Naive thymus-derived CD8-positive, alpha-beta T cell (primary cell): Measurements from ENCODE around the gene GDF15. TPM values are rescaled to one million over a fixed set of nuclear protein-coding genes. Genes with fewer than 3 reads are reported as not detected.

ENCODE experiments used
- ATAC-seq, 2 donors: fragments of 150-1000 bp; cut with Tn5 transposase in 1 of 2; sonication (Bioruptor Pico), chemical (Tn5 transposase) in 1 of 2; 1 replicate in 1 of 2; 2 replicates in 1 of 2; pipeline ENCODE4 v1.10.0; 2021; ENCODE audit warnings: mild to moderate bottlenecking in 2 of 2, moderate library complexity in 2 of 2
- POLR2A ChIA-PET: fragments of 350-600 bp; sonication (Branson Sonifier 250); formaldehyde crosslinking; loops from one replicate; lab custom pipeline; 2021; ENCODE audit warnings: antibody characterized with exemption; lab: Charles Lee
- DNase-seq, 10 donors: peaks; one replicate each; pipeline versions ENCODE4 v3.0.0 to v3.0.0-alpha.2; 2020 to 2022
- H3K27ac Mint-ChIP-seq, 10 donors: one replicate each; pipeline ENCODE4 v1.8.0; 2020 to 2022; ENCODE audit warnings: mild to moderate bottlenecking in 10 of 10, mixed read lengths in 10 of 10, moderate library complexity in 4 of 10, inconsistent platforms in 1 of 10
- H3K27me3 Mint-ChIP-seq, 5 donors: one replicate each; pipeline ENCODE4 v1.8.0; 2021 to 2022; ENCODE audit warnings: mixed read lengths in 5 of 5
- H3K36me3 Mint-ChIP-seq, 3 donors: one replicate each; pipeline ENCODE4 v1.8.0; 2020 to 2022; ENCODE audit warnings: mixed read lengths in 3 of 3, mild to moderate bottlenecking in 2 of 3, inconsistent platforms in 1 of 3
- H3K4me1 Mint-ChIP-seq, 4 donors: one replicate each; pipeline ENCODE4 v1.8.0; 2021 to 2022; ENCODE audit warnings: mixed read lengths in 4 of 4
- H3K4me3 Mint-ChIP-seq, 10 donors: one replicate each; pipeline ENCODE4 v1.8.0; 2020 to 2022; ENCODE audit warnings: mild to moderate bottlenecking in 10 of 10, mixed read lengths in 10 of 10, moderate library complexity in 6 of 10, inconsistent platforms in 1 of 10
- H3K9me3 Mint-ChIP-seq, 9 donors: one replicate each; pipeline ENCODE4 v1.8.0; 2020 to 2022; ENCODE audit warnings: mixed read lengths in 9 of 9, mild to moderate bottlenecking in 3 of 9, inconsistent platforms in 1 of 9, moderate library complexity in 1 of 9
- polyA plus RNA-seq, 3 donors: library from polyadenylated mRNA; unstranded; fragments of 300-500 nt; fragmentation: Illumina TruSeq; gene quantifications; one replicate each; pipeline ENCODE4 v1.2.3, GENCODE V29; 2021
- total RNA-seq, 8 experiments: library from RNA in 2 of 8; stranded (reverse) in 2 of 8; gene quantifications; one replicate each; pipeline ENCODE4 v1.2.3 and lab custom pipeline; 2021 to 2026

GDF15 gene
- total and polyA plus RNA-seq, 5 experiments from 2014 or later, result not detected

DNA sequence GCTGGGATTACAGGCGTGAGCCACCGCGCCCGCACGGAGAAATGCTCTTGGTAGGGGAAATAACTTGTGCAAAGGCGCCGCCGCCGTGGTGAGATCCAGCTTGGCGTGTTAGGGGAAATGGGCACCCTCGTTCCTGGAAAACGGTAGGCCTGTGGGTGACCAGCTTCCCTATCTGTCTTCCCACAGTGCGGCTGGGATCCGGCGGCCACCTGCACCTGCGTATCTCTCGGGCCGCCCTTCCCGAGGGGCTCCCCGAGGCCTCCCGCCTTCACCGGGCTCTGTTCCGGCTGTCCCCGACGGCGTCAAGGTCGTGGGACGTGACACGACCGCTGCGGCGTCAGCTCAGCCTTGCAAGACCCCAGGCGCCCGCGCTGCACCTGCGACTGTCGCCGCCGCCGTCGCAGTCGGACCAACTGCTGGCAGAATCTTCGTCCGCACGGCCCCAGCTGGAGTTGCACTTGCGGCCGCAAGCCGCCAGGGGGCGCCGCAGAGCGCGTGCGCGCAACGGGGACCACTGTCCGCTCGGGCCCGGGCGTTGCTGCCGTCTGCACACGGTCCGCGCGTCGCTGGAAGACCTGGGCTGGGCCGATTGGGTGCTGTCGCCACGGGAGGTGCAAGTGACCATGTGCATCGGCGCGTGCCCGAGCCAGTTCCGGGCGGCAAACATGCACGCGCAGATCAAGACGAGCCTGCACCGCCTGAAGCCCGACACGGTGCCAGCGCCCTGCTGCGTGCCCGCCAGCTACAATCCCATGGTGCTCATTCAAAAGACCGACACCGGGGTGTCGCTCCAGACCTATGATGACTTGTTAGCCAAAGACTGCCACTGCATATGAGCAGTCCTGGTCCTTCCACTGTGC lies 2.4 kb downstream of the GDF15 start:
- POLR2A ChIA-PET, result interaction anchor here (0.5 to 2.1 kb wide), 8 partner anchors 23 to 486 kb away, joined by 3 to 22 read pairs (median 4); partner anchors contain the start of genes JUND and LSM4
- Mint-ChIP-seq H3K4me3 (peak overlapping the region; percentile 70 to 83 (median 77)), H3K36me3 (no peaks in the 10 kb centered on the region), H3K4me1 (peaks cover 0 to 21% (median 8%) of the 10 kb centered on the region in 4 donors), H3K27ac (peak overlapping the region in 2 of 10 donors; percentile 24 to 63), H3K27me3 (peaks cover 10 to 57% (median 17%) of the 10 kb centered on the region in 5 donors), H3K9me3 (no peaks in the 10 kb centered on the region)
- ATAC-seq (peak; percentile 85 to 91), DNase-seq (peak; percentile 28 to 80 (median 72))

DNA sequence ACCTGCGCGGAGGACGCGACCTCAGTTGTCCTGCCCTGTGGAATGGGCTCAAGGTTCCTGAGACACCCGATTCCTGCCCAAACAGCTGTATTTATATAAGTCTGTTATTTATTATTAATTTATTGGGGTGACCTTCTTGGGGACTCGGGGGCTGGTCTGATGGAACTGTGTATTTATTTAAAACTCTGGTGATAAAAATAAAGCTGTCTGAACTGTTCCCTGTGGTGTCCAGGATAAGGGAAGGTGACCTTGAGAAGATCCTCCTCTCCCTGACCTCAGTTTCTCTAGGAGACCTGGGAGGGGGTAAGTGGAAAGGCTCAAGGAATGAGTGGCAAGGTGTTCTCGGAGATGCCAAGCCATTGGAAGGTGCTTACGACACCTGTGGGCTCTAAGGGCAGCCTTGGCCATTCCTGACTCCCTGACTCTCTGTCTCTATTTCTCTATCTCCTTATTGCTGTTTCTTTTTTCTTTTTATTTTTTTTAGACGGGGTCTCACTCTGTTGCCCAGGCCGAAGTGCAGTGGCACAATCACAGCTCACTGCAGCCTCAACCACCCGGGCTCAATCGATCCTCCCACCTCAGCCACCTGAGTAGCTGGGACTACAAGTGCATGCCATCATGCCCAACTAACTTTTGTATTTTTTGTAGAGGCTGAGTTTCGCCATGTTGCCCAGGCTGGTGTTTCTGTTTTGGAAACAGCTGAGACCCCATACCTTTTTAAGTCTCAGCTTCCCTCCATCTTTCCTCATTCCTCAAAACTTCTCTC lies 3.2 kb downstream of the GDF15 start:
- ATAC-seq (no peak), DNase-seq (no peak)
- Mint-ChIP-seq H3K9me3 (no peaks in the 10 kb centered on the region), H3K27ac (peak overlapping the region in 3 of 10 donors; percentile 34 to 74 (median 63)), H3K4me3 (peak overlapping the region; percentile 54 to 83 (median 74)), H3K4me1 (peaks cover 0 to 23% (median 8%) of the 10 kb centered on the region in 4 donors), H3K27me3 (peaks cover 10 to 59% (median 20%) of the 10 kb centered on the region in 5 donors), H3K36me3 (no peaks in the 10 kb centered on the region)
- POLR2A ChIA-PET, result interaction anchor here (1.4 to 2.1 kb wide), 2 partner anchors 22 to 109 kb away, joined by 3 to 22 read pairs; partner anchors contain the start of gene JUND

DNA sequence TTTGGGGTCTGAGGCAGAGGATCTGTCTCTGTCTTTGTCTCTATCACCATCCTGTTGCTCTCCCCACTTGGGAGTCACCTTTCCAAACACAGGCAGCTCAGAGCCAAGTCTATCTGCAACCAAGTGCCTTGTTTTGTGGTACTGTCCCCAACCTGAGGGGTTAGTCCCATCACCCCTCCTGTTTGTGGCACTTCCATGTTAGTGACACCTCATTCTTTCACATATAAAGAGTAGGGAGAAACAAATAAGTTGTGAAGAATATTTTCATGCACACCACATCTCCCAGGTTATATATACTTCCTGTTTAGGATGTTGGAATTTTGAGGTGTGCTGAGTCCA lies 3.7 kb downstream of the GDF15 start:
- Mint-ChIP-seq H3K27me3 (peaks cover 10 to 57% (median 17%) of the 10 kb centered on the region in 5 donors), H3K27ac (peak overlapping the region in 1 of 10 donors; percentile 63), H3K4me1 (peaks cover 0 to 23% (median 8%) of the 10 kb centered on the region in 4 donors), H3K4me3 (peak overlapping the region in 7 of 10 donors; percentile 45 to 75 (median 64)), H3K36me3 (no peaks in the 10 kb centered on the region), H3K9me3 (no peaks in the 10 kb centered on the region)
- POLR2A ChIA-PET, result interaction anchor here (2.1 kb wide), 1 partner anchor 109 kb away, joined by 22 read pairs; the partner anchor contains the start of gene JUND
- ATAC-seq (no peak), DNase-seq (no peak)

DNA sequence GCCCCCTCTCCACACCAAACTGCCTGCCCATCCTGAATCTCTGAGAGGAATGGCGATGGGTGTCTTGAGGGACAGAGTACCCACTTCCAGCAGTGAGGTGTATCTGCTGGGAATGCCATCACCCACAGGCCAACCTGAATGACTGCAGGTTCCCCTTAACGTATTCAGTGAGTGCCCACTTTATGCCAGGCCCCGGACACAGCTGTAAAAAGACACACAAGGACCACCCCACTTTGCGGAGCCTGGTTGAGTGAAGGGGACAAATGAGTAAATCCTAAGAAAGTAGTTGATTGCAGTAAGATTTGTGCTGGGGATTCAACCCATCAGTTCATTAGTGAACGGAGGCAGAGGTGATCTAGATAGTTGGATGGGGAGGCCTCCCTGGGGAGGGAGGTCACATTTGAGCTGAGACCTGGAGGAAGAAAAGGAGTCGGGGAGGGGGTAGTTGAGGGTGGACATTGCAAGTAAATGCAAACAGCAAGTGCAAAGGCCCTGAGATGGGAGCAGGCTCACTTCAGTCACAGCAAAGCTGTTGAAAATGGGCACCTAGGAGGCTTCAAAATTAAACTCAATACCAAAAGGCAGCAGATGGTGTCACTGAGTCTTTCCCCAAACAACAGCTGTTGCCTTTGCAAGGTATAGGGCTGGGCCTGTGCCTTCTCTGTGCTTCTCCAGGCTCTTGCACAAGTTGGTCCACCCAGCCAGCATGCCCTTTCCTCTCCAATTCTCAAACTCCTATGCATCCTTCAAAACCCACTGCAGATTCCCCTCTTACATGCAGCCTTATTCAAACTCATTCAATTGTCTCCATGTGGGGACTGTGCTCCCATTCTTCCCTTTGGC lies 4.3 kb downstream of the GDF15 start:
- no peaks in the 10 kb centered on the region for H3K36me3 Mint-ChIP-seq
- peak overlapping the region in 4 of 10 donors; percentile 15 to 75 (median 35) for H3K4me3 Mint-ChIP-seq
- no peak overlapping the region for H3K27ac Mint-ChIP-seq
- peaks cover 9 to 56% (median 14%) of the 10 kb centered on the region in 5 donors for H3K27me3 Mint-ChIP-seq
- DNase-seq, result no peak
- no peaks in the 10 kb centered on the region for H3K9me3 Mint-ChIP-seq
- ATAC-seq, result no peak
- peaks cover 0 to 23% (median 8%) of the 10 kb centered on the region in 4 donors for H3K4me1 Mint-ChIP-seq
- POLR2A ChIA-PET, result interaction anchor here (2.1 kb wide), 1 partner anchor 110 kb away, joined by 22 read pairs; the partner anchor contains the start of gene JUND

DNA sequence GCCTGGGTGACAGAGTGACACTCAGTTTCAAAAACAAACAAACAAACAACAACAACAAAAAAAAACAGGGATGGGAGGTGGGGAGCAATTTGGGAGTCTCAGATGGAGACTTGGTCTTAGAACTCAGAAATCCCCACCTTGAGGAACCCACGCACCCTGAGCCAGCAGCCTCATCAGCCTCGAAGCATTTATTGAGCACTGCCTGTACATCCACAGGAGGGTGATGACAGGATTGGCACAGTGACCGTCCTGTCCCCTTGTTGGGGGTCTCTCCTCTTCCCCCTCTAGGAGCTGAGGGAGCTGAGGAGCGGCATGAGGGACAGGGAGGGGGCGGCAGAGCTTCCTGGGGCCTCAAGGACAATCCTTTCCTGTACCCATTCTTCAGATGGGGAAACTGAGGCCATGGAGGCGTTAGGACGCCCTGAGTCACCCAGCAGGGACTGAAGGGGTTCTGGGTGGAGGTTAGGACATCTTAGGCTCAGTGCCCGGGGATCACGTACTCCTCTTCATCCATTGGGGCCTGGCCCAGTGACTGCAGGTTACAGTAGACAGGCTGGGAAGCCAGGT lies 5.6 kb downstream of the GDF15 start:
- POLR2A ChIA-PET, result no interaction called here
- no peaks in the 10 kb centered on the region for H3K36me3 Mint-ChIP-seq
- no peak overlapping the region for H3K4me3 Mint-ChIP-seq
- no peak overlapping the region for H3K27ac Mint-ChIP-seq
- H3K4me1 Mint-ChIP-seq, result peaks cover 0 to 23% (median 8%) of the 10 kb centered on the region in 4 donors
- H3K27me3 Mint-ChIP-seq, result peaks cover 9 to 54% (median 10%) of the 10 kb centered on the region in 5 donors
- ATAC-seq (no peak), DNase-seq (no peak)
- no peaks in the 10 kb centered on the region for H3K9me3 Mint-ChIP-seq

DNA sequence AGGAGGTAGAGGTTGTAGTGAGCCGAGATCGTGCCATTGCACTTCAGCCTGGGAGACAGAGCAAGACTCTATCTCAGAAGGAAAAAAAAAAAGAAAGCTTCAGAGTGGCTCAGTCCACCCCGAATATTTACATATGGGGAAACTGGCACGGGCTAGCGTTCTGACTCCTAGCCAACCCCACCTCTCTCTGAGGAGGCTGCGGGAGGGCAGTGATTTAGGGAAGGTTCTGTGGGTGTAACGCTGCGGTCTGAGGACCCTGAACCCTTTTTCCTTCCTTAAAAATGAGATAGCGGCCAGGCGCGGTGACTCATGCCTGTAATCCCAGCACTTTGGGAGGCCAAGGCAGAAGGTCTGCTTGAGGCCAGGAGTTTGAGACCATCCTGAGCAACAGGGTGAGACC lies 6.5 kb downstream of the GDF15 start:
- H3K4me1 Mint-ChIP-seq, result peaks cover 2 to 19% (median 9%) of the 10 kb centered on the region in 4 donors
- H3K27me3 Mint-ChIP-seq, result peaks cover 5 to 53% (median 10%) of the 10 kb centered on the region in 5 donors
- no peaks in the 10 kb centered on the region for H3K36me3 Mint-ChIP-seq
- no peak overlapping the region for H3K27ac Mint-ChIP-seq
- no peak for DNase-seq
- H3K4me3 Mint-ChIP-seq, result peak overlapping the region in 1 of 10 donors; percentile 50
- POLR2A ChIA-PET, result interaction anchor here (0.6 kb wide), 1 partner anchor 9 kb away, joined by 4 read pairs; no protein-coding TSS in a partner anchor
- ATAC-seq, result no peak
- H3K9me3 Mint-ChIP-seq, result no peaks in the 10 kb centered on the region

DNA sequence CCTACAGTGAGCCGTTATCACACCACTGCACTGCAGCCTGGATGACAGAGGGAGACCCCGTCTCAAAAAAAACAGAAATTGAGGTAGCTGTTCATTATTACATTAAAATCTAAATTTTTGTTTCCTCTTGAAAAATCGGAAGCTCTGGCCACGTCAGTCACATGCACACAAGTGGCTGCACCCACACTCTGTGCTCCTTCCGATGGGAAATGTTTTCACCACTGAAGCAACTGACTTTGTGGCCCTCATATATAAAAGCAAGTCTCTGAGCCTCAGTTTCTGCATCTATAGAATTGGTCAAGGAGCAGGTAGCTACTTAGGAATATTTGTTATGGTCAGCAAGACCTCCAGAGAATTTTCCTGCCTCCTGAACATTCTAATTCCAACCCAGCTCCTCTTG lies 7.0 kb downstream of the GDF15 start:
- ATAC-seq (no peak), DNase-seq (no peak)
- POLR2A ChIA-PET, result interaction anchor here (0.6 to 0.7 kb wide), 3 partner anchors 9 to 307 kb away, joined by 3 to 4 read pairs (median 4); no protein-coding TSS in a partner anchor
- no peaks in the 10 kb centered on the region for H3K36me3 Mint-ChIP-seq
- no peaks in the 10 kb centered on the region for H3K9me3 Mint-ChIP-seq
- H3K4me1 Mint-ChIP-seq, result peaks cover 4 to 20% (median 8%) of the 10 kb centered on the region in 4 donors
- peaks cover 4 to 54% (median 15%) of the 10 kb centered on the region in 5 donors for H3K27me3 Mint-ChIP-seq
- peak overlapping the region in 1 of 10 donors; percentile 50 for H3K4me3 Mint-ChIP-seq
- no peak overlapping the region for H3K27ac Mint-ChIP-seq

DNA sequence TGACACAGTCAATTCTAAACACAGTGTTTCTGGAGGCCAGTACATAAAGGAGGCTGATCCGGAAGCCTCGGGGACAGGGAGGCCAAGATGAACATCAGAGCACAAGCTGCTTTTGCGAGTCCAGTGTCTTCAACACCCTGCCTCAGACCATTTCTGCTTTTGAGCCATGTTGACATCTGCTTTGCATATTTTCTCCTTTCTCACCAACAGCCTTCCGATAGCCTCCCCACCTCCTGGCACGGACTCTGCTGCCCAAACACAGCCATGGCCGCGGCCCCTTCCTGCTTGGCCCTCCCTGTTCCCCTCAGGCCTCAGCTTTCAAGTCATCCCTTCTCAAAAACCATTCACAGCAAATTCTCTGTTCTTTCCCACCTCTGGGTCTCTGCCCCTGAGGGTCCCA lies 7.9 kb downstream of the GDF15 start:
- POLR2A ChIA-PET, result interaction anchor here (0.7 kb wide), 1 partner anchor 162 kb away, joined by 4 read pairs; no protein-coding TSS in a partner anchor
- peak overlapping the region in 1 of 10 donors; percentile 43 for H3K27ac Mint-ChIP-seq
- H3K9me3 Mint-ChIP-seq, result no peaks in the 10 kb centered on the region
- H3K4me1 Mint-ChIP-seq, result peaks cover 4 to 16% (median 8%) of the 10 kb centered on the region in 4 donors
- H3K27me3 Mint-ChIP-seq, result peaks cover 4 to 61% (median 15%) of the 10 kb centered on the region in 5 donors
- no peaks in the 10 kb centered on the region for H3K36me3 Mint-ChIP-seq
- peak overlapping the region in 1 of 10 donors; percentile 79 for H3K4me3 Mint-ChIP-seq
- no peak for ATAC-seq
- DNase-seq, result no peak

DNA sequence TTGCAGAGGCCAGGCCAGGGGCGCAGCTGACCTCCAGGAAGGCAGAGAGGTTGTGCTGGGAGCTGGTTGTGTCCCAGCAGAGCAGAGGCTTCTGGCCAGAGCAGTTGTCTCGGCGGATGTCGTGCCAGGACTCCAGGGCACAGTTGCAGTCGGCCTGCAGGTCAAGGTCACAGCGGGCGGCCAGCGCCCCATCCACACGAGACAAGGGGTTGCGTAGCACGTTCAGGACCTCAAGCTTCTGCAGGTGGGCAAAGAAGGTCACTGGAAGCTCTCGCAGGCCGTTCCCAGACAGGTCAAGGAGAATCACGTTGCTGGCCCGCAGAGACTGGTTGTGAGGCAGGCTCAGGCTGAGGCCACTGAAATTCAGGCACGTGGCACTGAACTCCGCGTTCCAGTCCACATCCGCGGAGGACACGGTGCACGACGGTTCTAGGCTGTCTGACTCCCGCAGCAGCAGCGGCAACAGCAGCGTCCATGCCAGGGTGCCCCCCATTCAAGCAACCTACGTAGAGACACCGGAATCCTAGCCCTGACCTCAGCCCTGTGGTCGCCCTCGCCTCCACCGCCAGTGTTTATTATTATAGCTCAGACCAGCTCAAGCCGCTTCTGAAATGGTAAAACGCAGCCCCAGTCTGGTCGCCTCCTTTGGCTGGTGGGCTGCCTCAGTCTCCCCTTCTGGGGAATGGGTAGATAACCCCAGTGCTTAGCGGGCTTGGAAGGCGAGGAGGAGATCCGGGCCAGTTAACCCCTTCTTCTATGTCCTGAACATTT lies 10.7 kb downstream of the GDF15 start:
- no peaks in the 10 kb centered on the region for H3K9me3 Mint-ChIP-seq
- peak overlapping the region in 1 of 10 donors; percentile 61 for H3K4me3 Mint-ChIP-seq

DNA sequence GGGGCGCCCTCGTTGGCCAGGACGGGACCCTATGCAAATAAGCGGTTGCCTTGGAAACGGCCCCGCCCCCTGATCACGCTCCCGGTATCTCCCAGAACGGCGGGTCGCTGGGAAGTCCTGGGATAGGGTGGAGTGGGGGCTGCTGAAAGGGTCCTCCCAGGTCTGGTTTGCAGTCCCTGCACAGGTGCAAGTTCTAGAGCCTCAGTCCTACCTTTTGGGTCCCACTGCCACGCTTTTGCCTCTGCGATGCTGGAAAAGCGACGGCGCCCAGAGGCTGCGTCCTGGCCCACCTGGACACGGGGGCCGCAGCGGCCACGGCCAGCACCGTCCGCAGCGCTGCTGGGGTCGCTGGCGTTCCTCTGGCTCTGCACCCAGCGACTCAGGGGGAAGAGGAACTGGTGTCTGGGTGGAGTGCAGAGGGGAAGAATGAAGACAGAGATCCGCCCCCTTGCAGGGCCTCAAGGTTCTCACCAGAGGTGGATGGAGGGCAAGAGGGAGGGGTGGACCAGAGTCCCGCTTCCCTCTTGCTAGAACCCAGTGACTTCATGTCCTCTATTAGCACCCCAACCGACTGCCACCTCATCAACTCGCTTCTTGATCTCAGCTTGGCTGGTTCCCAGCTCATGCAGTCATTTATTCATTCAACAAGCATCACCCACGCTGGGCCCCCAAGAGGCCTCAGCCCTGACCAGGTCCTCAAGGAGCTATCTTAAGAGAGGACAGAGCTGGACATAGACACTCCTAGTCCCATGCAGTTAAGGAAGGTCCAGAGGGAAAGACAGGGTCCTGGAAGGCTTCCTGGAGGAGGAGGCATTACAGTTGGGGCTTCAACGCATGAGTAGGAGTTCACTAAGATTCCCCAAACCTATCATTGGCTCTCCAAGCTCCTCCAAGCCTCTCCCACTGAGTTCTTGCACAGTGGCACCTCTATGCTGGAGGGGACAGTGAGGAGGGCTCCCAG lies 11.6 kb downstream of the GDF15 start, which contains the start of gene LRRC25:
LRRC25 (minus strand) TSS at position 381 of the 961 bp plus-strand sequence. CDS start 659 bp downstream, outside the sequence.
- no peaks in the 10 kb centered on the region for H3K36me3 Mint-ChIP-seq
- no peaks in the 10 kb centered on the region for H3K9me3 Mint-ChIP-seq
- peak in 1 of 10 donors; percentile 21 for DNase-seq
- POLR2A ChIA-PET, result interaction anchor here (0.6 kb wide), 1 partner anchor 141 kb away, joined by 3 read pairs; no protein-coding TSS in a partner anchor
- peaks cover 2 to 50% (median 9%) of the 10 kb centered on the region in 5 donors for H3K27me3 Mint-ChIP-seq
- H3K4me3 Mint-ChIP-seq, result peak within 1 kb of the TSS in 4 of 10 donors; percentile 10 to 61 (median 29)
- peak within 1 kb of the TSS in 1 of 10 donors; percentile 21 for H3K27ac Mint-ChIP-seq
- peaks cover 3 to 22% (median 7%) of the 10 kb centered on the region in 4 donors for H3K4me1 Mint-ChIP-seq
- ATAC-seq, result peak; percentile 64 to 66

More for the DNA sequence above, 10.7 kb downstream of the GDF15 start:
- POLR2A ChIA-PET, result no interaction called here
- ATAC-seq, result no peak
- Mint-ChIP-seq H3K27ac (no peak overlapping the region), H3K4me1 (peaks cover 3 to 23% (median 7%) of the 10 kb centered on the region in 4 donors), H3K36me3 (no peaks in the 10 kb centered on the region), H3K27me3 (peaks cover 2 to 53% (median 9%) of the 10 kb centered on the region in 5 donors)
- DNase-seq, result no peak
